ENCODE data around the gene PLXDC2.

Gene PLXDC2

DNA sequence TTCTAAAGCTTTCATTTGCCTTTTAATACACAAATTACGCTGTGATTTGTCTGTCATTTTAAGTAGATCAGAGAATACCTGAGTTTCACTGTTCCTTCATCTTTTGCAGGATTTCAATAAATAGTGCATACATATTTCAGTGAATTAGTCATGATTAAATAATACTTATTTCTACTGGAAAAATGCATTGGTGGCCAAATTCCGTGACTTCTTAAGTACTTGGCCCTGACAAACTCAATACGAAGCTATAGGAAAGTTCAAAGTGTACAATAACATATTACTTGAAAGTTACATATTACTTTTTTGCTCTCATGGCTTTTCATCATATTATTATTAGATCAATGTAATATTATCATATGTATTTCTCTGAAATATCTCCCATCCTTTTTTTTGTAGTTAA, 16.1 kb upstream of the PLXDC2 start:
- H3K4me3 ChIP-seq (ENCODE audit: low read length), result no peak overlapping the region
- no peak for TF ChIP-seq ZNF274 (IDR thresholded peaks at IDR 0.05; ENCODE audit: low read depth, low read length)

DNA sequence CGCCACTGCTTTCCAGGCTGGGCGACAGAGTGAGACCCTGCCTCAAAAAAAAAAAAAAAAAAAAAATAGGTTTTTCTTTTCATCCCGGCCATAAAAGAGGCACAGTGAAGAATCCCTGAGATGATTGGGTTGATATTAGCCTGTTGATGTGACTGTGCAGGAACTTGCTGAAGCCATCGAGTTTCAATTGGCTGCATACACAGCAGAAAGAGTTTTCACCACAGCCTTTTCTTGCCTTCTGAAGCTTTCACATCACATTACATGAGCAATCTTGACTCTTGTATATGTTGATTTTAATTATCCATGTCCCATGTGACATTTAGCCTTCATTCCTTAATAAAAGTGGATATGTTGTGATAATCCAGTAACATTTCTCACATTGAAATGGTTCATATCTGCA, 14.9 kb upstream of the PLXDC2 start:
- no peak overlapping the region for H3K4me3 ChIP-seq (ENCODE audit: low read length)
- TF ChIP-seq ZNF274 (IDR thresholded peaks at IDR 0.05; ENCODE audit: low read depth, low read length), result no peak

DNA sequence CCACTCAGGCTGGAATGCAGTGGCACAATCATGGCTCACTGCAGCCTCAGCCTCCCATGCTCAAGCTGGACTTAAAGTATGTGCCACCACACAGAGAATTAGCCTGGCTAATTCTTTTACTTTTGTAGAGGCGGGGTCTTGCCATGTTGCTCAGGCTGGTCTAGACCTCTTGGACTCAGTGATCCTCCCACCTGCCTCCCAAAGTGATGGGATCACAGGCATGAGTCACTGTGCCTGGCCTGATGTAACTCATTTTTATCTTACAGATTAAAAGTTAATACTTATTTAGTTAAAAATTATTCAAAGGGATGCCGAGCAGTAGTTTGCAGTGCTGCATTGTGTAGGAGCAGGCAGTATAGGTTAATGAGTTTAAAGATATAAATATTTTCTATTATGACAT, 12.6 kb upstream of the PLXDC2 start:
- TF ChIP-seq ZNF274 (IDR thresholded peaks at IDR 0.05; ENCODE audit: low read depth, low read length), result no peak
- H3K4me3 ChIP-seq (ENCODE audit: low read length), result no peak overlapping the region

DNA sequence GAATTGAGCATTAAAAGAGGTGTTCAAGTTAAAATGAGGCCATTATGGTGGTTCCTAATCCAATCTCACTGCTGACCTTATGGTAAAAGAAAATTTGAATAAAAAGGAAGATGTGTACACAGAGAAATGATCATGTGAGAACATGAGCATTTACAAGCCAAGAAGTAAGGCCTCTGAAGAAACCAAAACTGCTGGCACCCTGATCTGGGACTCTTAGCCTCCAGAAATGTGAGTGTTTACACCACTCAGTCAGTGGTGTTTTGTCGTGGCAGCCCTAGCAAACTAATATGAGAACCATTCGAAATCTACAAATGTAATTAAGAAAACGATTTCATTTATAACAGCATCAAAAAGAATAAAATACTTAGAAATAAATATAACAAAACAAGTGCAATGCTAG, 6.8 kb upstream of the PLXDC2 start:
- TF ChIP-seq ZNF274 (IDR thresholded peaks at IDR 0.05; ENCODE audit: low read depth, low read length), result no peak
- no peak overlapping the region for H3K4me3 ChIP-seq (ENCODE audit: low read length)

DNA sequence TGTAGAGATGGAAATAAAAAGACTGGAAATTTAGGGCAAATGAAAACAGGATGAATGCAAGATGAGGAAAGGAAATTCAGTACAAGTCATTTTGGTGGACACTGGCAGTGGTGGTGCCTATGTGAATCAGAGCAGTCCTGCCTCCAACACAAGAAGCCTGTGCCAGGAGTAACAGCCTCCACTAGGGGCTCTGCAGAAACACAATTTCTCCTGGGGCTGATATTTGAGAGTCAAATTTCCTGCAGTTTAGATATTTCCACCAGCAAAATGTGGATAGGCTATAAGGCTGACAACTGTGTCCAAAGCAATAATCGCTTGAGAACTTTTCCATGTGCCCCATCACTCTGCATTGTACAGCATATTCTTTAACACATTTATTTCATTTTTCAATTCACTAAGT, 4.7 kb upstream of the PLXDC2 start:
- no peak overlapping the region for H3K4me3 ChIP-seq (ENCODE audit: low read length)
- no peak for TF ChIP-seq ZNF274 (IDR thresholded peaks at IDR 0.05; ENCODE audit: low read depth, low read length)

DNA sequence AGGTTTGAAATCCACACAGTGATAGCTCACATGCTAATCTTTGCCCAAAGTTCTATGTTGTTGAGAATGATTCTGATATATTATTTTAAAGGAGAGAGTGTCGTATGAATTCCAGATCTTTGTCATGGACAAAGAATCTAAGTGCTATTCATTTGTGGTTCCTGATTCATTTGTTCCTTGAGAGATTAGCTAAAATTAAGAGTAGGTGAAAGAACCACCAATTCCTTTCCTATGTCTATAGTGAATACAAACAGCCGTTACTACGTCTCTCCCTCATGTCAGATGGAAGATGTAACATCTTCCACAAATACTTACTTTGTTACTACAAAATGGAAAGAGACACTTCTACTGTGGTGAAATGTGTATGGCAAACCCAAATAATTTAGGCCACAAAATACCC, 3.3 kb upstream of the PLXDC2 start:
- no peak for TF ChIP-seq ZNF274 (IDR thresholded peaks at IDR 0.05; ENCODE audit: low read depth, low read length)
- no peak overlapping the region for H3K4me3 ChIP-seq (ENCODE audit: low read length)

DNA sequence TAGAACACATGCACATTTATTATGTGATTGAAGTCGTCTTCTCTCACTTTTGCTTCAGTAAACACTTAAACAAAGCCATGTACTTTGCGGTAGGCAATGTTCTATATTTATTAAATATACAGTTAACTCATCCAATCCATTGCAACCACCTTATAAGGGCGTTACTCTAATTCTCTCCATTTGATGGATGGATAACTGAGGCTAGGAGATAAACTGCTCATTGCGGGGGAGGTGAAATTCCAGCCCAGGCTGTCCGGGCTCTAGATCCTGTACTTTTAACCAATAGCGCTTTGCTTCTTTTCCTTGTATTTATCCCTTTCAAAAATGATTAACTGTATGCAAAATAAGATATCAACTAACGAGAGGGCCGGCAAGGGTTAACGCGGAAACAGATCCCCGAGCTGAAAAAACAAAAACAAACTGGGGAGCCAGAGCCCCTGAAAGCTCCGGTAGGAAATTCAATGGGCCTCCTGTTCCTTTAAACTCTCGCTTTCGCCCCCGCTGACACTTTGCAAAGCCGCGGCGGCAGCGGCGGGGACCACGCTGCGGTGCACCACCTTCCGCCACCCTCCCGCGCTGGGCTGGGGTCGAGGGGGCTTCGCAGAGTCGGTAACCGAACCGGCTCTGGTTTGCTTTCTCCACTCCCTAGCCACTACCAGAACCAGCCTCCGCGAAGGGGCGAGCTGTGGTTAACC, 1.0 kb upstream of the PLXDC2 start:
- no peak for TF ChIP-seq ZNF274 (IDR thresholded peaks at IDR 0.05; ENCODE audit: low read depth, low read length)
- peak overlapping the region; percentile 77 for H3K4me3 ChIP-seq (ENCODE audit: low read length)

DNA sequence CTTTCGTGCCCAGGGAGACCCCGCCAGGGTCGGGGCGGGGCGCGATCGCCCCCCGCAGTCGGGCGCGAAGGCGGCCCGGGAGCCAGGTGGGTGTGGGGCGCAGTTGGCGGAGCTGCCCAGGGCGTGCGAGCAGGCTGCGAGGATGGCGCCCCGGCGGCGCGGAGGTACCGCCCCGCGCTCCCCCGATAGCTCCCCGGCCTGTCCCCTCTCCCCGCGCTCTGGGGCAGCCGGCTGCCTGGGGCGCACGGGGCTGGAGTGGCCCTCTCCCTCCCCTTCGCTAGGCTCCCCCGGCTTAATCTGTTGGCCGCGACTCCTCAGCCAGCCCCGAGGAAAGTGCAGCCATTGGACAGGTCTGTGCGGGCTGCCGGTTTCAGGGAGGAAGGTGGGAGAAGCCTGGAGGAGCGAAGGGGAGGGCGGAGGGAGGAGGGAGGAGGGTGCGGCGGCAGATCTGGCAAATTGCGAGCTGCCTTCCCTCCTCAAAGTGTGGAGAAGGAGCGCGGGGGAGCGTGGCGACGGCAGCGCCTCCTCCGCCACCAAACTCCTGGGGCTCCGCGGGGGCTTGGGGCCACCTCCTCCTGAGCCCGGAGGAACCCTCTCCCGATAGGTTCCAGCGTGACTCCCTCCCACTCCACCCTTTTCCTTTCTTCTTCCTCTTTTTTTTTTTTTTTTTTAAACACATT, 361 bp upstream of the PLXDC2 start:
- TF ChIP-seq ZNF274 (IDR thresholded peaks at IDR 0.05; ENCODE audit: low read depth, low read length), result no peak
- H3K4me3 ChIP-seq (ENCODE audit: low read length), result peak overlapping the region; percentile 77

DNA sequence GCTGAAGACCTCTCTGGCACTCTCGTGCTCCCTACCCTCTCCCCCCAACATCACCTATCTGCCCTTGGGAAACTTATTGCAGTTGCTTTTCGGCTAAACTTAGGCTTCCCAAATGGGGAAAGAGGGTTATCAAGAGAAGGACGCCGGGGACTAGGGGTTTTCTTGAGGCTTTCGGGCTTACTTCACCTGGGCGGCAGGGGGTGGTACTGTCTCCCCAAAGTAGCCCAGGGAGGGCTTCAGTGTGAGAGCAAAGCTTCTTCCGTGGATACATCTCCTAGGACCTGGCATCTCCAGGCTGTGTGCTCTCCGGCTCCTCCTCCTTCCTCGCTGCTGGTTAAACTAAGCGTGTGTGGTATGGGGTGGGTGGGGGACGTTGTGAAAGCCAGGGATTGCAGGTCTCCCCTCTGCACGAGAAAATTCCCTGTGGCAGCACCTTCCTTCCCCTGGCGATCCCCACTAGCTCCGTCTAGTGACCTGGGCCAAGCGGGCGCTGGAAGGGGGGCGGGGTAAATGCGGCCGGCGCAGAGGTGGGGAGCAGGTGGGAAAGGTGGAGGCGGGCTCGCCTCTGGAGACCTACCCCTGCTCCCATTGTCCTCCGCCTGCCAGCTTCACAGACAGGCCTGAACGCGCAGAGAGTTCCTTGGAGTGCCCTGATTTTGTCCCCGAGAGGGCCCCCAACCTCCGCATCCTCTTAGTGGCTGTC, 1.1 kb downstream of the PLXDC2 start:
- TF ChIP-seq ZNF274 (IDR thresholded peaks at IDR 0.05; ENCODE audit: low read depth, low read length), result no peak
- H3K4me3 ChIP-seq (ENCODE audit: low read length), result peak overlapping the region; percentile 77

DNA sequence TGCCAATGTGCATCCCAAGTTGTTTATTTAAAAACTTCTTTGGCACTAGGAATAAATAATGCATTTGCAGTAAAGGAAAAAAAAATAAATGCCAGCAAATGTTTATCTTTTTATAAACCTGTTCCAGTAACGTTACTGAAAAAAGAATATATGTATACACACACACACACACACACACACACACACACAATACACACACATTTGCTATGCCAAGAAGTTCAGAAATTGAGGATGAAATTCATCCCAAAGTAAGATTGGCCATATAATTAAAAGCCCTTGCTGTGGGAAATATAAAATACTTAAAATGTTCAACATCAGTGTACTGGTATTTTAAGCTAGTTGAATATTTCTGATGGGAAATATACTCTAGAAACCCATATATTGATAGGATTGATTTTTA, 2.6 kb downstream of the PLXDC2 start:
- no peak for TF ChIP-seq ZNF274 (IDR thresholded peaks at IDR 0.05; ENCODE audit: low read depth, low read length)
- no peak overlapping the region; the same call in 1 of the 2 replicates for H3K4me3 ChIP-seq (ENCODE audit: low read length)

DNA sequence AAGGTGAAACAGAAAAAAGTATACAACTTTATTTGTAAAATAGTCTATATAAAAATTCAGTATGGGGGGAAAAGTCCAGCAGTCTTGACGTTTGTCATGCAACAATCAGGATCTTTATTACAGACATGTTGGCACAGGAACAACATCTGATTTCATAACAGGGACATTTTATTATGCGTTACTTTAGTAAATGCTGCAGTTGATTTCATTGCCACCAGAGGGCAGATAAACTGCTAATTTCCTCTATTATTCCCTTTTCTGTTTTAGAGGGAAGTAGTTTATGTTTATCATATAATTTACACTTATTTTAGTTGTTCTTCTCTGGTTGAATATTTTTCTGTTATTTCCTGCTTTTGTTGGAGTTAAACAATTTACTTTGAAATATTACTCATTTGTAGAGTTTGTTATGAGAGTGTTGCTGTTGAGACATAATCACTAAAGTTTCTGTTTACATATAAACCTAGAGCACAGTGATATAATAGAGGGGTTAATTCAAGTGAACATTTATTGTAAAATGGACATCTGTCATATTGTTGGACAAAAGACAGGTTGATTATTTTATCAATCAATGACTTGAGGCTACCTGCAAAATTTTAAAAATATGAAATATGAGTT, 3.3 kb downstream of the PLXDC2 start:
- H3K4me3 ChIP-seq (ENCODE audit: low read length), result no peak overlapping the region
- no peak for TF ChIP-seq ZNF274 (IDR thresholded peaks at IDR 0.05; ENCODE audit: low read depth, low read length)

DNA sequence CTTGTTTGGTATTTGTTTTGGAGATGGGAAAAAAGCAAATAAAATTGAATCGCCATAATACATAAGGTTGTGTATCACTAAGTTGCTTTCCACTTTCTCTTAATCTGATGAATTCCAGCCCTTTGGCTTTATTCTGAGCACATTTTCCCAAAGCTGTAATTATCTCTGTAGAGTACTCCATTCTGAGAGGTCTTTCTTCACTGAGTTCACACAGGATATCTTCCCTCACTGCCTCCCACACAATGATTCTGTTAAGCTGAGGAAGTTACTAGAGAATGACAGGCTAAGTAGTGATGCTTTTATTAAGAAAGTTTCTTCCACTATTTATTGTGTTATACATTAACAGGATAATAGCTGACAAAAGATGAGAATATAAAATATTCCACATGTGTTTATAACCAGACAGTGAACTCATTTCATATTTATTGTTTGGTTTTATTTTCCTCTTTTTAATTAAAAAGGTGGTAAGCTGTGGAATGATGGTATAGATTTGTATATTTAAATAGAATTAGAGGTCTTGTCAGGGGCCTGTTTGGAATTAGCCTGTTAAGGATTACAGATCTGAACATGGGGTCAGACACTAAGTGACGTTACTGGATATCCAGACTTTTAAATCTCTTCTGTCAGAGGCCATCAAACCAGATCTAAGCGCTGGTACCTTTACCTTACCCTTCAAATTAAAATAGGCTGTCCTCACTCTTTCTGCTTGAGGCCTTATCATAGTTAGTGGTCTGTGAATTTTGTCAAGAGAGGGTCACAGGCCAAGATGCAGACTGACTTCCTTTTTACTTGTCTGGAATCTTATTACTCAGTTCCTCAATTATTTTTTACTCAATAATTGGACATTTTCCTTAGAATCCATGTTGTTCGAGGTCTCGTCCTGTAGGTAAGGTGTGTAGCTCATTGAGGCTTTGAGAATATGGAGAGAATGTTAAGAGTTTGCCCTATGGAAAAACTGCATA, 8.4 kb downstream of the PLXDC2 start:
- H3K4me3 ChIP-seq (ENCODE audit: low read length), result no peak overlapping the region
- TF ChIP-seq ZNF274 (IDR thresholded peaks at IDR 0.05; ENCODE audit: low read depth, low read length), result no peak

DNA sequence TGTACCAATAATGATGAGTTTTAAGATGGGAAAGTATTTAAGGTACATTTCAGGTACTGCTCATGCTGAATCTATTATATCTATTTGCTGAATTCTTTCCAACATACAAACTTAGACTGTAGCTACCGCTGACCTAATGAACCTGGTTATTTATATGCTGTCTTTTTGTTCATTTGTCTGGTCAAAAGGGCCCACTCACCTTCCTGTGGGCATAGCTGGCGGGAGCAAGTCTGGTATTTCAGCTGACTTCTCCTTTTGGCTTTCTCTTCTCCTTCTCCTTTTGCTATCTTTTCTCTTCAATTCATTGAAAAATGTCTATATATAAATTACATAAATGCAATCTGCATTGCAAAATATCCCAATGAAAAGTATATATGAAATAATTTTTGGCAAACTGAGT, 9.5 kb downstream of the PLXDC2 start:
- no peak overlapping the region for H3K4me3 ChIP-seq (ENCODE audit: low read length)
- no peak for TF ChIP-seq ZNF274 (IDR thresholded peaks at IDR 0.05; ENCODE audit: low read depth, low read length)

DNA sequence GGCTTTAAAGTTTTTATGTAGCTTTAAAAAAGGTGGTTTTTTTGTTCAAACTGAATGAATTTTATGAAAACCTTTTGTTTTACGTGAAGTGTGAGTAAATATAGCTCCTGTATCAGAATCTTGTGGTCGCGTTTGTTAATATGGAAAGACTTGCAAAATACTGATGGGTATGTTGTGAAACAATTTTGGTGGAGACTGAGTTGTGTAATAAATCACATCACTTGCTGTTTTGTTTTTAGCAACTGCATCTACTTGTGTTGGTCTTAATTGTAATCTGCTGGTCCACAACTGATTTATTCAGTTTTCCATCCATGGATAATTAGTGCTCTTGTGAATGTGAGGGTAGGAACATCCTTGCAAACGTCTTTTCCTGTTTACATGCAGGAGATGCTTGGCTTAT, 10.5 kb downstream of the PLXDC2 start:
- TF ChIP-seq ZNF274 (IDR thresholded peaks at IDR 0.05; ENCODE audit: low read depth, low read length), result no peak
- no peak overlapping the region for H3K4me3 ChIP-seq (ENCODE audit: low read length)

Data from GM08714 (cell line).